Stimulated activated CD4-positive, alpha-beta T cell treated with anti-CD3 and anti-CD28 coated beads, Interleukin-2, amount 100 ng/mL, for 4 hours (primary cell): ENCODE results near the gene ANKMY1.
A peak's percentile ranks its signal among the peaks of the same experiment; 100 is the strongest.

ENCODE experiments used
- DNase-seq: peaks from one replicate; pipeline ENCODE4 v3.0.0-alpha.2; 2020; ENCODE audit warnings: low read depth

Gene ANKMY1

GRCh38 chr2:240447934-240448333 is 109.9 kb downstream of the ANKMY1 start:
- no peak for DNase-seq

GRCh38 chr2:240447331-240447730 is 110.5 kb downstream of the ANKMY1 start:
- no peak for DNase-seq

DNA sequence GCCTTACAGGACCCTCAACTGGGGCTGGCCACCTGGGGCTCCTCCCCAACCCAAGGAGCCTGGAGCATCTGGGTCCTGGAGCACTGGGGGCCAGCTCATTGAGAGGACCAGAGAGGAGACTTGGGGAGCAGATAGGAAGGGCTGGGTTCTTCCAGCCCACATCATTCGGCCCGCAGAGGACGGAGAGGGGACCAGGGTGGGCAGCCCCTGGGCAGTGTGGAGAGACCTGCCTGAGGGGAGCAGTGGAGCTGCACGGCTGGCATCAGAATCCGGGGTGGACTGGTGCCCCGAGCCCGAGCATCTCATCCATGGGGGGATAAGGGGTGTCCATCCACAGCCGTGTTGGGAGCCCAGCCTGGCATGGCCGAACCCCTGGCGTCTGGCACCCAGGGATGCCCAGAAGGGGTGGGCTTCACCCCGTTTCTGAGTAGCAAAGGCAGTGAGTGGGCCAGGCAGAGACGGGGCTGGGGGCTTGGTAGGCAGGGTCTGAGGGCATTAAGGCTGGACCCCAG is 111.1 kb downstream of the ANKMY1 start:
- DNase-seq: no peak

- no peak for DNase-seq
Measured at GRCh38 chr2:240445961-240446663, 111.7 kb downstream of the ANKMY1 start.

DNA sequence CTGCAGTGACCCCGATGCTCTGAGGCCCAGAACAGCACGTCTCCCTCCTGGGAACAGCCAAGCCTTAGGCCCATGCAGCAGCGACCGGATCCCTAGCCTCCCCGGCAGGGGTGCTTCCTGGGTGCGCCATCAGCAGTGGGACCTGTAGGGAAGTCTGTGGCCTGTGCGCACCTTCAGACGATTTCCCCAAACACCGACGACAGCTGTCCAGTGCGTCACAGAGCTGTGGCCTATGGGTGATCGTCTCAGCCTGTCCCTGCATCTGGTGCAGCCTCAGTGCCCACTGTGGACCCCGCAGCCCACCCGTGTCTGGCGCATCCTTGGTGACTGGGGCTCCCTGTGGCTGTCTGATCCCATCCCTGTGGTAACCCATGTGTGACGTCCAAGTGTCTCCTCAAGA is 113.3 kb downstream of the ANKMY1 start:
- DNase-seq: no peak

DNA sequence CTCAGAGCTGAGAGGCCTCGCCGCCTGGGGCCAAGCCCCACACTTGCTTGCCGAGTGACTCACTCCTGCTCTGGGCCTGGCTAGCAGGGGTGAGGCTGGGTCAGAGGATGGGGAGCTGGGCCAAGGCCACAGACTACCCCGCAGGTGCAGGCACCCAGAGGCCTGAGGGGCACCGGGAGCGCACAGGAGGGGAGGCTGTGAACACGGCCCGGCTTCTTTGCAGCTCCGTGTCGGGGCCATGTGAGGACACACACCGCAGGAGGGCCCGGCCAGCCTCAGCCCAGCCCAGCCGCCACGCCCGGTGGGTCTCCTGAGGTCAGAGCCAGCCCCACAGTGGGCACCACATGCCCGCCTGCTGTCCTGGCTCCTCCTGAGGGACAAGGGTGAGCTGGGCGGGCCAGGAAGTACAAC is 113.9 kb downstream of the ANKMY1 start:
- DNase-seq: no peak

- DNase-seq: no peak
Measured at GRCh38 chr2:240442891-240443715, 114.7 kb downstream of the ANKMY1 start.

DNA sequence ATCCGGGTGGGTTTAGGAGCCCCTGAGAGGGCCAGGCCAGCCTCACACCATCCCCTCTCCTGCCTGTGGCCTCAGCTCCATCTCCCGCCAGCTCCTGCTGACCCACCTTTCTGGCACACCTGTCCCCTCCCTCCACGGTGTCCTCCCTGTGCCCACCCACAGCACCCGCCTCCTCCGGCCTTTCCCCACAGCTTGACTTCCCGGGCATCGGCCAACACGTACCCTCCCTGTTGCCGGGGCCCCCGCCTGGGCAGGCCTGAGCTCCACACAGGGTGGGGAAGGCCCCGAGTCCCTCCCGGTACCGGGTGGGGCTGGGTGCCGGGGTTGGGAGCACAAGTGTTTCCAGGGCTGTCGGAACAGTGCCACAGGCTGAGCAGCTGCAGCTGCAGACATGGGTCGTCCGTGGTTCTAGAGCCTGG is 115.8 kb downstream of the ANKMY1 start:
- no peak for DNase-seq

DNA sequence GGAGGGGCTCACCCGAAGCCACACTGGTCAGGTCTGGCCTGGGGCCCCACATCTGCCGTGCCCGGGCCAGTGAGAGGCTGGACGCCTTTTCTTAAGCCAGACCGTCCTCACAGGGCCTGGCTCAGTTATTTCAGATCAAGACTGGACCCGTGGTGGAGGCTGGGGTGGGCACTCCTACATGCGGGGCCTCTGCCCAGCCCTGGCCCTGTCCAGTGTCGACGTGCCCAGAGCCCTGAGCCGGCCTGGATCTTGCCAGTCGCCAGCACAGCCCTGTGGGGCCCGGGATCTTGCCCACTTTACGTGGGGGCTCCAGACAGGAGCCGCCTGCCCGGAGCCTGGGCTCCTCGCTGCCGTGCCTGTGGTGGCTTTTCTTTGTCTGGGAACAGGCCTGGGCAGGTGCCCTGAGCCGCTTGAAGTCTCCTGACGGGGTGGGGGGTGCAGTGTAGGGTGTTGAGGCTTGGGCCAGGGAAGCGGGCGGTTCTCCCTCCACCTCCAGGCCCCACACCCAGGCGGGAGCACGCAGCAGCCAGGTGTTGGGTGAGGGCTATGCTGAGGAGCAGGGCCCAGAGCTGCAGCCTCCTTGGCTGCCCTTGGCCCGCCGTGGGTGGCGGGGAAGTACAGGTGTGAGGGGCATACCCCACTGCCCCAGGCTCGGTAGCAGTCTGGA is 116.3 kb downstream of the ANKMY1 start:
- DNase-seq: no peak

- no peak for DNase-seq
Measured at GRCh38 chr2:240440704-240441320, 117.0 kb downstream of the ANKMY1 start.

- no peak for DNase-seq
Measured at GRCh38 chr2:240440251-240440650, 117.5 kb downstream of the ANKMY1 start.

- DNase-seq: no peak
Measured at GRCh38 chr2:240439698-240440151, 118.1 kb downstream of the ANKMY1 start.

GRCh38 chr2:240438810-240439697 is 118.7 kb downstream of the ANKMY1 start:
- no peak for DNase-seq

GRCh38 chr2:240437861-240438809 is 119.7 kb downstream of the ANKMY1 start:
- peak; percentile 37 for DNase-seq

DNA sequence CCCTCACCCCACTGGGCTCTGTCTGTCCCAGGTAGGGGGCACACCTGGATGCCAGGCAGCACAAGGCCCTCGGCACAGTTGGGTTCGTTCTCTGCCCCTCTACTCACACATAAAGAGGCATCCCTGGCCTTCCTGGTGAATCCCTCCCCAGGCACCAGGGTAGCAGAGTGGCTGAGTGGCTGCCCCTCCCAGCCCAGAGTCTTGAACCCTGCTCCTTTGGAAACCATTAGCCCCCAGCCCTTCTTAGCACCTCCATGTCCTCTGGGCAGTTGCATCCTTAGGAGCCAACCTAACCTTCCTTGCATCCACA is 120.3 kb downstream of the ANKMY1 start:
- no peak for DNase-seq

DNA sequence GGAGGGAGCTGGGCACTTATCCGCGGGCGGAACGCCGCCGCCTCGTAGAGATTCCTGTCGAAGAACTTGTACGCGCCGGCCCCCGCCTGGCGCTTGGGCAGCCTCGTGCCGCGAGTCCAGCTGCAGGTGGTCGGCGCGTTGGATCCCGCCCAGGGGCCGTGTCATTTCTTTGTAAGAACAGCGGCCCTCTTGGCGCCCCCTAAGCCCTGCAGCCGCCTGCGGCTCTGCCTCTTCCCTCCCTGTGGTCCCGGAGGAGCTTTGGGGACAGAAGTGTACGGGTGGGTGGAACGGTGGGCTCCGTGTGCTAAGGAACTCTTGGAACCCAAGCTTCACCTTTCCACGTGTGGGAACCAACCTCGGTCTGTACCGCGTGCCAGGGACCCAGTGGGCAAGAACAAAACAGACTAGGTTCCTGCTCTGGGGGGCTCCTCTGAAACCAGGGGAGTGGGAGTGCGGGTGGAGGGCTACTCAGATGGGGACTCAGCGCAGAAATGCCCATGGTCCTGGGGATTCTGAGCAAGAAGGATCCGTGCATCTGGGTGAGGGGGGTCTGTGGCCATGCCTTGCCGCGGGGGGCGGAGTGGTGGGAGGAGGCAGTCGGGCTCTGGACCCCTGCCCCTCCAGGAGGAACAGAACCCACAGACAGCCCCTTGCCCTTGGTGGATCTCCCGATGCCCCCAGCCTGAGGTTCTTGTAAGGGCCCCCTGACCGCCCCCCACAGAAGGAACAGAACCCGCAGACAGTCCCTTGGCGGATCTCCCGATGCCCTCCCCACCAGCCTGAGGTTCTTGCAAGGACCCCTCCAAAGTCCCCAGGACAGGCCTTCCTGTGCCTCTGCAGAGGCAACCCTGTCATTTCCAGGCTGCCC is 120.9 kb downstream of the ANKMY1 start:
- no peak for DNase-seq

DNA sequence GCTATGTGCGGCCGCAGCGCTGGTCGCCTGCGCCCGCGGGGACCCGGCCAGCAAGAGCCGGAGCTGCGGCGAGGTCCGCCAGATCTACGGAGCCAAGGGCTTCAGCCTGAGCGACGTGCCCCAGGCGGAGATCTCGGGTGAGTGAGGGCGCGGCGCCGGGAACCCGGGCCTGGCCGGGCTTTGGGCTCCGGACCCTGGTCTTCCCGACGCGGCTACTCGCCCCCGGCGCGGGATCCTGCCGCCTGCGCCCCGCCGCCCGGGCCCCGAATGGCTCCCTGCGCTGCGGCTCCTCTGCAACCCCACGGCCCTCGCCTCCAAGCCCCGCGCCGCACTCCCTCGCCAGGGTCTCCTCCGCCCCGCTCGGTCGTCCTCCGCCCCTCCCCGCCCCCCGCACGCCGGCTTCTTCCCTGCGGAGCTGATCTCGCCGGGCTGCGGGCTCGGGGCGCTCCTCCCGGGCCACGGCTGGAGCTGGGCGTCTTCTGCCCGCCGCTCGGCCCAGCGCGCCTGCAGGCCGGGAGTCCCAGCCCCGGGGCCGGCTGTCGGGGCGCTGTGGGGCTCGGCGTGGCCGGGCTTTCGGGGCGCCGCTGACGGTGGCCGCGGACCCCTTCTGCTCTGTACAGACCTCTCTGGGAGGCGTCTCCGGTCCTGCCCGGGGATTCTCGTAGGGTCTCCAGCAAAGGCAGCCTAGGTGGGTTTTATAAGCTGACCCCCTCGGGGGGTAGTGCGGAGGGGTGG is 121.7 kb downstream of the ANKMY1 start:
- DNase-seq: no peak

DNA sequence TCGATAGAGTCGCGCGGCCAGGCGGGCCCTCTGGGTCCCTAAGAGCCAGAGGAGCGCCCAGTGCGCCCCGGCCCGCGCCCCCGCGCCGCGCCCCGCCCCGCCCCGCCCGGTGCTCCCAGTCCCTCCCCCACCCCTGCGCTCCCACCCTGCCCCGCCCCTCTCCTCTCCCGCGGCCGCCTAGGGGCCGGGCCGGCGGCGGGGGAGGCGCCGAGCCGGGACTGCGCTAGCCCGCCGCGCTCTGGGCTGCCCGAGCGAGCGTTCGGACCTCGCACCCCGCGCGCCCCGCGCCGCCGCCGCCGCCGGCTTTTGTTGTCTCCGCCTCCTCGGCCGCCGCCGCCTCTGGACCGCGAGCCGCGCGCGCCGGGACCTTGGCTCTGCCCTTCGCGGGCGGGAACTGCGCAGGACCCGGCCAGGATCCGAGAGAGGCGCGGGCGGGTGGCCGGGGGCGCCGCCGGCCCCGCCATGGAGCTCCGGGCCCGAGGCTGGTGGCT is 122.3 kb downstream of the ANKMY1 start, which contains the start of gene GPC1:
GPC1 (plus strand) TSS at position 207 of the 491 bp plus-strand sequence; CDS start at position 463, 256 bp downstream.
- DNase-seq: no peak
